Sigmoid colon (tissue), 7 donors: Measurements from ENCODE around the gene PRELID3B. TPM values are rescaled to one million over a fixed set of nuclear protein-coding genes. Genes with fewer than 3 reads are reported as not detected.
"Not testable (repeated sequence)": the region's sequence is repeated elsewhere in the genome, so short reads cannot be mapped to it uniquely, and the experiment has no call there.

Experiments used
- DNase-seq: peaks from one replicate; pipeline ENCODE4 v3.0.0-alpha.2; 2019
- H3K27ac ChIP-seq, 4 donors: fragments of 200-600 bp; sonication (generic); one replicate each; pipeline ENCODE4 v1.5.1; 2016 to 2019; ENCODE audit warnings: mild to moderate bottlenecking in 1 of 4
- H3K27me3 ChIP-seq, 3 donors: fragments of 200-600 bp; sonication (generic); one replicate each; pipeline ENCODE4 v1.5.1; 2019; ENCODE audit warnings: mild to moderate bottlenecking in 1 of 3
- H3K36me3 ChIP-seq, 4 donors: fragments of 200-600 bp; sonication (generic); one replicate each; pipeline ENCODE4 v1.5.1; 2016 to 2019
- H3K4me1 ChIP-seq, 4 donors: fragments of 200-600 bp; sonication (generic); one replicate each; pipeline ENCODE4 v1.5.1; 2017 to 2019
- H3K4me3 ChIP-seq, 4 donors: fragments of 200-600 bp; sonication (generic); one replicate each; pipeline ENCODE4 v1.5.1; 2017 to 2019; ENCODE audit warnings: mild to moderate bottlenecking in 2 of 4, moderate library complexity in 1 of 4
- H3K9me3 ChIP-seq, 4 donors: fragments of 200-600 bp in 3 of 4; sonication (generic) in 3 of 4; one replicate each; pipeline versions ENCODE4 v1.5.1 to v1.6.1; 2013 to 2019
- EP300 ChIP-seq, 4 donors: sonication (generic); formaldehyde crosslinking; IDR thresholded peaks; one replicate each; pipeline ENCODE4 v1.6.1; 2017; ENCODE audit warnings: antibody characterized with exemption in 4 of 4
- POLR2A ChIP-seq, 2 donors: fragments of 450-650 bp; IDR thresholded peaks; one replicate each; pipeline ENCODE4 v1.6.1; 2016; ENCODE audit warnings: antibody characterized with exemption in 2 of 2, mild to moderate bottlenecking in 2 of 2, moderate library complexity in 2 of 2
- POLR2AphosphoS5 ChIP-seq, 4 donors: sonication (generic); formaldehyde crosslinking; IDR thresholded peaks; one replicate each; pipeline ENCODE4 v1.6.1; 2017; ENCODE audit warnings: antibody characterized with exemption in 4 of 4
- WGBS, 2 donors: extraction: QIAGEN DNeasy Blood & Tissue Kit; methylation state at CpG; one replicate each; pipeline ENCODE4 v1.1.7; 2013; 5-methylcytosine and 5-hydroxymethylcytosine counted together
- intact Hi-C: fragments of 100-400 bp; cut with DNase I; formaldehyde crosslinking; loops from one replicate; pipeline ENCODE4 v1.15.1; 2023
- polyA plus RNA-seq, 3 donors: library from polyadenylated mRNA; stranded (reverse); fragments of 200-250 nt; gene quantifications; one replicate each; pipeline ENCODE4 v1.2.3, GENCODE V29; 2013
- total RNA-seq, 4 donors: library from RNA; depleted of rRNA; stranded (reverse); fragments of >200 nt; gene quantifications; one replicate each; pipeline ENCODE4 v1.1.0, GENCODE V29; 2016
- TF ChIP-seq, protein P1 (sequence below), 4 experiments: fragments of 450-650 bp in 3 of 4; fragments of 200-600 bp in 1 of 4; IDR thresholded peaks; one replicate each; pipeline ENCODE4 v1.5.1; 2016 to 2019; ENCODE audit warnings: antibody characterized with exemption in 4 of 4, mild to moderate bottlenecking in 3 of 4, moderate library complexity in 2 of 4
- donor health status: healthy with polysubstance abuse.
- donor health status: Bipolar disorder and iron deficiency.
- donor health status: healthy.

Gene PRELID3B
- total and polyA plus RNA-seq, 7 donors, result 27.4 to 189 (median 43.9) TPM

DNA sequence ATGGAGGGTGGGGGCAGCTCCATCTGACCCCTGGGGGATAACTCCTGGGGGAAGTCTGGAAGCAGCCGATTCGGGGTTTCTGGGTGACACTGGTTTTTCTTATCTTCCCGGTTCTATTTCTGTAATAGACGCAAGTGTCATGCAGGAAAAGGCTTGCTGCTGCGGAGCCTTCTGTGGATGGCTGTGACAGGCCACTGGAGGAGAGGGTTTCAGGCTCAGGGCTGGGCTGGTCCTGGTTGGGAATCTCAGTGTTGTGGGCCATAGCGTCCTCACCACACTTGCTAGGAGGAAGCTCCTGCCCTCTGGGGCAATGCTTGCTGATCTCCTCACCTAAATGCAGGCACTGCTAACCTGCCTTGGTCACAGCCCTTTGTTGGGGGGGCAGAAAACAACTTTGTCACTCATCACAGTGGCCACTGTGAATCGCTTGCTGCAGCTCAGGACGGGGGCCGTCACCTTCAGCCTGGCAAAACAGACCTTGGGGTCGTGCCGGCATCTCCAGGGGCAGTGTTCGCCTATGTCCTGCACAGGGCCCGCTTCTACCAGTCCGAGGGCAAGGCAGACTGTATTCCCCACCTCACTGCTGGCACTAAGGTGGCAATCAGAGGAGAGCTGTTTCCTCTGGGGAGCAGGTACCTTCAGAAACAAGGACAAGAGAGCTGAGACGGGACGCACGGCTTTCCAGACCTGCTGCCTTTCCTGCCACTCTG, 27.8 kb downstream of the PRELID3B start:
- 88 to 92% methylated on average over 17 of the region's 17 CpGs for WGBS, 2 donors
- H3K9me3 ChIP-seq, result no peaks in the 10 kb centered on the region
- DNase-seq, result peak; percentile 33
- H3K27ac ChIP-seq, result no peak overlapping the region
- H3K4me3 ChIP-seq, result no peak overlapping the region
- TF ChIP-seq POLR2A (IDR thresholded peaks at IDR 0.05) (no peak), EP300 (IDR thresholded peaks at IDR 0.05) (no peak), POLR2AphosphoS5 (IDR thresholded peaks at IDR 0.05) (no peak)
- TF ChIP-seq, protein P1, sequence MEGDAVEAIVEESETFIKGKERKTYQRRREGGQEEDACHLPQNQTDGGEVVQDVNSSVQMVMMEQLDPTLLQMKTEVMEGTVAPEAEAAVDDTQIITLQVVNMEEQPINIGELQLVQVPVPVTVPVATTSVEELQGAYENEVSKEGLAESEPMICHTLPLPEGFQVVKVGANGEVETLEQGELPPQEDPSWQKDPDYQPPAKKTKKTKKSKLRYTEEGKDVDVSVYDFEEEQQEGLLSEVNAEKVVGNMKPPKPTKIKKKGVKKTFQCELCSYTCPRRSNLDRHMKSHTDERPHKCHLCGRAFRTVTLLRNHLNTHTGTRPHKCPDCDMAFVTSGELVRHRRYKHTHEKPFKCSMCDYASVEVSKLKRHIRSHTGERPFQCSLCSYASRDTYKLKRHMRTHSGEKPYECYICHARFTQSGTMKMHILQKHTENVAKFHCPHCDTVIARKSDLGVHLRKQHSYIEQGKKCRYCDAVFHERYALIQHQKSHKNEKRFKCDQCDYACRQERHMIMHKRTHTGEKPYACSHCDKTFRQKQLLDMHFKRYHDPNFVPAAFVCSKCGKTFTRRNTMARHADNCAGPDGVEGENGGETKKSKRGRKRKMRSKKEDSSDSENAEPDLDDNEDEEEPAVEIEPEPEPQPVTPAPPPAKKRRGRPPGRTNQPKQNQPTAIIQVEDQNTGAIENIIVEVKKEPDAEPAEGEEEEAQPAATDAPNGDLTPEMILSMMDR (IDR thresholded peaks at IDR 0.05), result no peak
- H3K27me3 ChIP-seq, result no peaks in the 10 kb centered on the region
- intact Hi-C loops, result no loop called here
- H3K36me3 ChIP-seq, result no peaks in the 10 kb centered on the region
- H3K4me1 ChIP-seq, result no peaks in the 10 kb centered on the region

DNA sequence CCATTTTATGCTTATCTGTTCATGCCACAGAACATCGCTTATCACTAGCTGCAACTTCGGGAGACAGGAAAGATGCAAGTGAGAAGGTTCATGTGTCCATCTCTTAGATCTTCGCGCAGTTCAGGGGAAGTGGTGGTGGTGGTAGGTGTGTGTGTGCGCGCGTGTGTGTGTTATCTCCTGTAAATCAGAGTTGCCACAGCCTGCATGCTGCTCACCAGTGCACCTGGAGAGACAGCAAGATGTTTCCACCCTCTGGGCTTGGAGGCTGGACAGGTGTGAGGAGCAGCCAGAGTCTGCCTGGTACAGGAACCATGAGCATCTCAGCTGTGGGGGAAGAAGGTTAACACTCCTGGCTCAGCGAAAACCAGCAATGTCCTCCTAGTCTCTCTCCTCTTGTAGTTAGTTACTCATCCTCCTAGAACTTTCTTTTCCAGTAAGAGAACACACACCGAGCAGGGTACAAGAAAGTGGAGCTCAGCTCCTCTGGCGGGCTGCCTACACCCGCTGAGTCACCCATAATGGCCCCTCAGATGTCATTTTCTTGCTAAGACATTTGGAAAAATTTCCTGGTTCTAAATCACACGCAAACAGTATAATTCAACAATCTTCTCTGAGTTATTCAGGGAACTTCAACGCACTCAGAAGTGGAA, 28.5 kb downstream of the PRELID3B start:
- no peaks in the 10 kb centered on the region for H3K4me1 ChIP-seq
- intact Hi-C loops, result no loop called here
- DNase-seq, result peak; percentile 33
- WGBS, 2 donors, result 67 to 79% methylated on average over 13 of the region's 13 CpGs
- no peaks in the 10 kb centered on the region for H3K36me3 ChIP-seq
- no peak overlapping the region for H3K4me3 ChIP-seq
- no peak overlapping the region for H3K27ac ChIP-seq
- no peaks in the 10 kb centered on the region for H3K9me3 ChIP-seq
- no peaks in the 10 kb centered on the region for H3K27me3 ChIP-seq
- TF ChIP-seq EP300 (IDR thresholded peaks at IDR 0.05), result no peak
- TF ChIP-seq POLR2A (IDR thresholded peaks at IDR 0.05), result no peak
- TF ChIP-seq POLR2AphosphoS5 (IDR thresholded peaks at IDR 0.05), result no peak
- TF ChIP-seq, protein P1 (IDR thresholded peaks at IDR 0.05), result no peak

DNA sequence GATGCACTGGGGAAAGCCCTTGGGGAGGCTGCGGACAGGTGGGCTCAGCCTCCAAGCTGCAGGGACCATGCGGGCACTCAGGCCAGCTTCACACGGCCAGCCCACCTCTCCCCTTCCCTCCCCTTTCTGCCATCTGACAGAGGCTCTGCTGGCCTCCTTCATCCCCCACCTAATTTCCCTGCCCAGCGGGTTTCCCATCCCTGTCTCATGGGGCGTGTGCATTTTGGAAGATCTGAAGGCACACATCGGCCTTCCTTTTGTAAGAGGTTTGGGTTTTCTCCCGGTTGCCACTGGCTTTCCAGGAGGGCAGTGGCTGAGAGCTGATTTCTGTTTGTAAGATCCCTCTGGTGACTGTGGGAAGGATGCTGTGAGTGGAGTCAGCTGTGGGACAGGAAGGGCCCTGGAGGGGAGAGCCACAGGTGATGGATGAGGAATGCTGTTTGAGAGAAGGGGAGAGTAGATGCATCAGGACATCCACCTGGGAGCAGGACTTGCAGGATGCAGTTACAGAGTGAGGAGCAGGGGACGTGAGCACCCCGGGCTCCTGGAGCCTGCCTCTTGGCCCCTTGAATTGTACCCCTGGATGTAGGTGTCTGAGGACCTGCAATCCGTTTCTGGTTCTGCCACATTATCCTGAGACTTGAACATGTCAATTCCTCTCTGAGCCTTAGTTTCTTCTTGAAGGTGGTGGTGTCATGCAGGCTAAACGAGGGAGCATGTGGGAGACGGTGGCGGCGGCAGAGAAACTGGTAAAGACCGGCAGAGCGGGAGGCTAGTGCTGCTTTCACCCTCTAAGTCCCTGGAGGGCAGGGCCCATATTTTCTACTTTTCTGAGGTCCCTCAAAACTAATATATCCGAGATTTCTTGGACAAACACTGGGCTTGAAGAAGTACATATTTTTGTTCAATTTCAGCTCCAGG, 29.3 kb downstream of the PRELID3B start:
- no peak overlapping the region for H3K4me3 ChIP-seq
- no peaks in the 10 kb centered on the region for H3K4me1 ChIP-seq
- WGBS, 2 donors, result 92 to 93% methylated on average over 17 of the region's 17 CpGs
- no peaks in the 10 kb centered on the region for H3K27me3 ChIP-seq
- no peaks in the 10 kb centered on the region for H3K36me3 ChIP-seq
- no peak overlapping the region for H3K27ac ChIP-seq
- DNase-seq, result peak; percentile 52
- no peak for TF ChIP-seq EP300 (IDR thresholded peaks at IDR 0.05)
- no peak for TF ChIP-seq POLR2AphosphoS5 (IDR thresholded peaks at IDR 0.05)
- TF ChIP-seq POLR2A (IDR thresholded peaks at IDR 0.05), result no peak
- TF ChIP-seq, protein P1 (IDR thresholded peaks at IDR 0.05), result no peak
- intact Hi-C loops, result no loop called here
- H3K9me3 ChIP-seq, result no peaks in the 10 kb centered on the region

DNA sequence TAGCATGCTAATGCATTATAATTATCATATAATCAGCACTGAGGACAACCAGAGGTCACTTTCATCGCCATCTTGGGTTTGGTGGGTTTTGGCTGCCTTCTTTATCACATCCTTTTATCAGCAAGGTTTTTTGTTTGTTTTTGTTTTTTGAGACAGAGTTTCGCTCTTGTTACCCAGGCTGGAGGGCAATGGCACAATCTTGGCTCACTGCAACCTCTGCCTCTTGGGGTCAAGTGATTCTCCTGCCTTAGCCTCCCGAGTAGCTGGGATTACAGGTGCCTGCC, 30.8 kb downstream of the PRELID3B start:
- Histone ChIP-seq H3K27ac (peak overlapping the region in 1 of 4 donors; percentile 42), H3K4me1 (peaks cover 0 to 10% (median 6%) of the 10 kb centered on the region in 4 donors)
- H3K36me3 ChIP-seq, H3K9me3 ChIP-seq, DNase-seq, intact Hi-C loops, H3K27me3 ChIP-seq, H3K4me3 ChIP-seq: not testable (repeated sequence)
- 92 to 94% methylated on average over 3 of the region's 3 CpGs for WGBS, 2 donors
